HG03045 (cell line): ENCODE data around the gene RASSF1.

ENCODE experiments used
- ATAC-seq: cut with Tn5 transposase; IDR thresholded peaks from one replicate; pipeline ENCODE4 v1.9.1; 2021; ENCODE audit warnings: mild to moderate bottlenecking, moderate library complexity; ENCODE audit not compliant: unreplicated experiment

The RASSF1 gene

DNA sequence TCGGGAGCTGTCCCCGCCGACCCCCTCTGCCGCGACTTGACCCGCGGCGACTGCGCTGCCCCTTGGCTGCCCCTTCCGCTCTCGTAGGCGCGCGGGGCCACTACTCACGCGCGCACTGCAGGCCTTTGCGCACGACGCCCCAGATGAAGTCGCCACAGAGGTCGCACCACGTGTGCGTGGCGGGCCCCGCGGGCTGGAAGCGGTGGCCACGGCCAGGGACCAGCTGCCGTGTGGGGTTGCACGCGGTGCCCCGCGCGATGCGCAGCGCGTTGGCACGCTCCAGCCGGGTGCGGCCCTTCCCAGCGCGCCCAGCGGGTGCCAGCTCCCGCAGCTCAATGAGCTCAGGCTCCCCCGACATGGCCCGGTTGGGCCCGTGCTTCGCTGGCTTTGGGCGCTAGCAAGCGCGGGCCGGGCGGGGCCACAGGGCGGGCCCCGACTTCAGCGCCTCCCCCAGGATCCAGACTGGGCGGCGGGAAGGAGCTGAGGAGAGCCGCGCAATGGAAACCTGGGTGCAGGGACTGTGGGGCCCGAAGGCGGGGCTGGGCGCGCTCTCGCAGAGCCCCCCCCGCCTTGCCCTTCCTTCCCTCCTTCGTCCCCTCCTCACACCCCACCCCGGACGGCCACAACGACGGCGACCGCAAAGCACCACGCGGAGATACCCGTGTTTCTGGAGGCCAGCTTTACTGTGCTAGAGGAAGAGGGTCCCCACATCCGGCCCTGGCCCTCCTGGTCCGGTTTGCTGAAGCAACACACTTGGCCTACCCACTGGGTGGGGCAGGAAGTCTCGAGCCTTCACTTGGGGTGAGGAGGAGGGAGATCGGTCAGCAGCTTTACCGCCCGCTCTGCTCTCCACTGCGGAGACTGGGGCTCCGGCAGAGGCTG is at the start of gene RASSF1:
TSS of gene RASSF1 (minus strand) at position 389 of the 882 bp plus-strand sequence. CDS start at position 358, 31 bp downstream.
- ATAC-seq = no peak

DNA sequence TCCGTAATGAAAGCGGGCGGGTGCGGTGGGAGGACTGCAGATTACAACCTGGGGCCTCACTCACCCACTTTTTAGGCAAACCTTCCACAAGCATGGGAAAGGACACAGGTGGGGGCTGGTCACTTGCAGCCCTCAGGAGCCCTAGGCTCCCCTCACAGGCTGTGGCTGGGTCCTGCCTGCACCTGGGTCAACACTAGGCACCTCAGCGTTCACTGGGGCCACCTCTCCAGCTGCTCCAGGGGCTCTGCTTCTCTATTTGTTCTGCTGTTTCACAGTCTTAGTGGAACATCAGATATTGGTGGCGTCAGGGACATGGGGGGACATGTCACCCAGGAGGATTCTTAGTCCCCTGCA is 48.8 kb upstream of the RASSF1 start:
- ATAC-seq = no peak

- no peak for ATAC-seq
These were observed 48.2 kb upstream of the RASSF1 start for GRCh38 chr3:50388720-50389413.

GRCh38 chr3:50388016-50388719 is 47.5 kb upstream of the RASSF1 start:
- ATAC-seq = no peak

DNA sequence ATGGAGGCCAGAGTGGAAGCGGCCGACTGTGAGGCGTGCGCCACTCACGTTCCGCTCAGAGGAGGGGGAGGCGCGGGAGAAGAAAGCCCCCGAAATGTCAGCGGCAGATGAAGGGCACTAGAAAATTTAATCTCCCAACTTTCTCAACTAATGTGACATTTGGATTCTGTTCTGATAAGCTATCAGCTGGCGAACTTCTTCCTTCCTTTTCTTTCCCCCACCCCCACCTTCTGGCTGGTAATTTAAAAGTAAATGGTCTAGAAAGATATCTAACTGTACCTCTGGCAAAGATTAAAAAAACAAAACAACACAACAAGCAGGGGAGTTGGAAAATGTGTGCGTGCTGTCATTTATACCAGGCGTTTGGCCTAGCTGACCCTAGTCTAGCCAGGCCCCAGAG is 45.1 kb upstream of the RASSF1 start:
- no peak for ATAC-seq

GRCh38 chr3:50383750-50384149 is 43.1 kb upstream of the RASSF1 start:
- no peak for ATAC-seq

DNA sequence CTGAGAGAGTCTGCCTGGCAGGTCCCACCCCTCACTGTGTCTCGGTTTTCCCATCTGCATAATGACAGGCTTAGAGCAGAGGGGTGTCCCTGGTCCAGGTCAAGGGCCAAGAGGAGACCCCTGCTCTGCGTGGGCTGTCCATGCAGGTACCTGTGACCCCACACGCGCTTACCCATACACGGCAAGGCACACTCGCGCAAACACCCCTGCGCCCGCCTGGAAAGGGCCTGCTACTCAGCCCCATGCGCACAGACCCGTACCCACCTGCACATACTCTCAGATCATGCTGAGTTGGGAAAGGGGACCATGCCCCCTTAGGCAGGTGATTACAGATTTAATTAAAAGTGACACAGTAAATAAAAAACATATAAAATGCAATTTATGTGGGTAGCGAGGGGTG is 42.1 kb upstream of the RASSF1 start:
- ATAC-seq = no peak

GRCh38 chr3:50381383-50381782 is 40.7 kb upstream of the RASSF1 start:
- no peak for ATAC-seq

DNA sequence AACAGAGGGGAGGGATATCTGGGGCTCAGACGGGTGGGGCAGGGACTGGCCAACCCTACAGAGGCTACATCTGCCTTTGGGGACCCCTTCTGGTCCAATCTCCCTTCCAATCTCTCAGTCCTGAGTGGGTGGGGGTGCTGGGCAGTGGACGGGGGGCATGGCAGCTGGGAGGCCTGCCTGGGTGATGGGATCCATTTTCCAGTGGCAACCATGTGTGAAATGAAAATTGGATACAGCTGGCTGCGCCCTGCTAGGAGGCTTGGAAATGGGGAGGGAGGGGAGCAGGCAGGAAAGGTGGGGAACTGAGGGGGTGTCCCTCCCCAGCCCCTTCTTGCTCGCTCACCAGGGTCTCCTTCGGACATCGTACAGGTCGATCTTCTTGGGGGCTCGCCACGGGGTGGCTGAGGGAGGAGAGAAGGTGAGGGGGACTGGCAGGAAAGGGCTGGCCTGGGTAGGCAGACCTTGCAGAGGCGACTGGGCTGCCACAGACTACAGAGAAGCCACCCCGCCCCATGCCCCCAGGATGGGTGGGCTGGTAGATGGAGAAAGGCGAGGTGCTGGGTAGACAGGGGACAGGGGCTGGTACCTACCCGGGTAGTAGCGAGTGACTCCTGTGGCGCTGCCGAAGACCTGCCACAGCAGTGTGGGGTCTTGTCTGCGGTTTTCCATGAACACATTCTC is 39.9 kb upstream of the RASSF1 start:
- ATAC-seq = no peak

DNA sequence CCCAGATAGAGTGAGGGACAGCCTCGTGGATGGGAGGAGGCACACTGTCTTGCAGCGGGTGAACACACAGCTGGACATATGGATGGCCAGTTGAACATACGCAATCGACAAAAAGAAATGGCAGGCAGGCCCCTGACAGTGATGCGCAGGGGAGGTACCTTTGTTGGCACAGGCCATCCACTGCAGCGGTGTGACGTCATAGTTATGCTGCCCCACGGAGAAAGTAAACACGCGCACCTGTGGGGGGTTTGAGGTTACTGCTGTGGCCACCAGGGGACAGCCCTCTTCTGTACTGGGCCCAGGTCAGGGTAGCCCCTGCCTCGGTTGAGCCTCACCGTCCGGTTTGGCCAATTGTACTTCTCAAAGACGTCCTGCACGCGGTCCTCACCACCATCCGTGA is 38.1 kb upstream of the RASSF1 start:
- no peak for ATAC-seq

GRCh38 chr3:50378024-50378423 is 37.4 kb upstream of the RASSF1 start:
- ATAC-seq = no peak

DNA sequence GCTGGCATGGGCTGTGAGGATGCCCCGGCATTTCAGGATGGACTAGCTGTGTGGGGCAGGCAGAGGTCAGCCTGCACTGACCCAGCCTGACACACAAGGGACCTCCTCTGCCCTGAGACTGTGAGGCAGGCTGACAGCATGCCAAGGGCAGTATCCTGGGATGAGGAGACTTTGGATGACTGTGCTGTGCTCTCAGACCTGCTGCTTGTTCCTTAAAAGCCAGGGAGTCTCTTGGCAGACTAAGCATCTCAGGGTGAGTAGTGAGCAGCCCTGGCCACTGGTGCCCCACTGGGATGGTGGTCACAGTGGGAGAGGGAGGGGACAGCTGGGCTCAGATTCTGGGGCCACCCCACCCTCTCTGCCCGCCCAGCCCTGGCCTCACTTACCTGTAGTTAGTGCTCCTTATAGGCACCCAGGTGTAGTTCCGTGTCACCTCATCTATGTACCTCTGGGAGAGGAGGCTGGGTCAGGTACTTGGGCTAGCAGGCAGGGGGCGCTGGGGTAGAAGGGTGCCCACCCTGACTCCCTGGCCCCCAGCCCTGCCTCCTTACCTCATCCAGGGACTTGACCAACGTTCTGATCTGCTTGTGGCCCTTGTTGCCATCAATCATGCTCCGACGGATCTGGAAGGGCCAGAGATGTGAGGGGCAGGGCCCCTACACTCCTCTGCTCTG is 34.8 kb upstream of the RASSF1 start:
- no peak for ATAC-seq

DNA sequence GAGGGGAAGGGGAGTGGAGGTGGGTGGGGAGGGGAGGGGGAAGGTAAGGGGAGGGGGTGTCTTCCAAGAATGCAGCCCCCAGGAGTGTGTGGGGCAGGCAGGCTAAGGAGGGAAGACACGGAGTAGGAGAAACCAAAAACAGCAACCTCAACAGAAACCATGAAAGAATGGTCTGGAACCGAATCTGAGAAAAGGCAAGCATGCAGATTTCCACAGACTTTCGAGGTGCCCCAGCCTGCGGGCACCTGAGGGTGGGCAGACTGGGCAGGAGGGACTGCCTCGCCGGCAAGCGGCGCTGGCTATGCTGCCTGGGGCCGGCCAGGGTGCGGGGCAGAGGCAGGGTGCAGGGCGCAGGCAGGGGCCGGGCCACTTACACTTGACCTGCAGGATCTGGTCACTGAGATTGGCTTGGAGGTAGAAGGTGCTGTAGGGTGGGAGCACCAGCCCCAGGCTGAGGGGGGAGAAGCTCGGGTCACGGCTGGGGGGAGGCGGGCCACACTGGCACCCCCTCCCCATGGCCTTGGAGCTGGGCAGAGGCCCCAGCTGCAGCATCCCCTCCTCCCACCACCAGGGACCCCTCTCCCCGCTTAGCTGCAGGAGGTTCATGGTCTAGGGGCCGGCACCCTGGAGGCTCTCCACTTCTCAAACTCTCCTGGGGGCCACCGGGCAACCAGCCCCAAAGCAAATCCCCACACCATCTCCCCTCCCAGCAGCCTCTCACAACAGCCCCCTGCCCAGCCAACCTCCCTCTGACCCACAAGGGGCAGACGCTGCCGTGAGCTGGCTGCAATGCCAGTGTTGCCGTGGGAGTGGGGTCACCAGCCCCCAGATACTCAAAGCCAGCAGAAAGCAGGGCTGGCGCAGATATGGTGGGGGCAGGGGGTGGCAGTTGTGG is 34.0 kb upstream of the RASSF1 start:
- no peak for ATAC-seq

DNA sequence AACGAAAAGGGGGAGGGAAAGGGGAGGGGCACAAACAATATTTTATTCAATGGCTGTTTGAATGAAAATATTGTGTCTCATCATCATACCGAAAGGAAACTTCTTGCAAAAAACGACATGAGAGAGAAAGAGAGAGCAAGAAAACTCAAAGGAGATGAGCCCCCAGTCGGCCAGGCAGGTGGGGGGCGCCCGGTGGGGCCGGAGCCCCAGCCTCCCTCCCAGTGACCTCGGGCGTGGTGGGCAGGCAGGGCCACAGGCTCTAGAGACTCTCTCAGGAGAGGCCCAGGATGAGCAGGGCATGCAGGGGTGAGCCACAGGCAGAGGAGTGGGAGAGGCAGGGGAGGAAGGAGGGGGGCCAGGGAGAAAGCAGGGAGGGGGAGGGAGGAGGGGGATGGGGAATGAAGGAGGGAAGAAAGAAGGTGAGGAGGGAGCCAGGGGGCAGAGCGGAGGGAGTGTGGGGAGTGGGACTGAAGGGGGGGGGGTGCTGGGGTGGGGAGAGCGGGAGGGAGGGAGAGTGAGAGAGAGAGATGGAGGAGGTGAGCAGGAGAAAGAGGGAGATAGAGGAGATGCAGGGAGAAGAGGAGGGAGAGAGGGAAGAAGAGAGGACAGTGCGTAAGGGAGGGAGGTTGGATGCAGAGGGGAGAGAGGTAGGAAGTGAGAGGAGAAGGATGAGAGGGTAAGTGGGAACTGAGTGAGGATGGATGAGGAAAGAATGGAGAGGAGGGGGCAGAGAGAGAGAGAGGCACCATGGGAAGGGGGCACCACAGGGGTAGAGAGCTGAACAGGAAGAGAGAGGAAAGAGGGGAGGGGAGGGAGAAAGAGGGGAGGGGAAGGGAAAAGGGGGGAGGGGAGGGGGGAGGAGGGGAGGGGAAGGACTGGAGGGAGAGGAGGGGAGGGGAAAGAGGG is 32.8 kb upstream of the RASSF1 start:
- no peak for ATAC-seq

DNA sequence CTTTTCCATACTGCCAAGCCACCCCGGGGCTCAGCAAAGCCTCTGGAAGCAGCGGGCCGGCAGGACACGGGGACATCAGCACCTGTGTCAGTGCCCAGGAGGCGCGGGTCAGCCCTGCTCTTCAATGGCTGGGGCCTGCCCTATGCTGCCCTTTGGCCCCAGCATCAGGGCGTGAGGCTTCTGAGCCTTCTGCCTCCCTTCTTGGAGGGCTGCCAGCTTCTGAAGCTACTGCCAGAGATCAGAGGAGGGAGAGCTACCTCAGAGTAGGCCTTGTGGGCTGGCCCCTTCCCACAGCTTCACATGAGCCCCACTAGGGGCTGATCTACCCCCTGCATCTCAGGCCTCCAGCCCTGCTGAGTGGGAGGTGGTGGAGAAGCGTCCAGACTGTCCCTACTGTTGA is 31.7 kb upstream of the RASSF1 start:
- ATAC-seq = no peak

GRCh38 chr3:50371133-50371685 is 30.6 kb upstream of the RASSF1 start:
- no peak for ATAC-seq

GRCh38 chr3:50370594-50370993 is 30.0 kb upstream of the RASSF1 start:
- ATAC-seq = no peak

DNA sequence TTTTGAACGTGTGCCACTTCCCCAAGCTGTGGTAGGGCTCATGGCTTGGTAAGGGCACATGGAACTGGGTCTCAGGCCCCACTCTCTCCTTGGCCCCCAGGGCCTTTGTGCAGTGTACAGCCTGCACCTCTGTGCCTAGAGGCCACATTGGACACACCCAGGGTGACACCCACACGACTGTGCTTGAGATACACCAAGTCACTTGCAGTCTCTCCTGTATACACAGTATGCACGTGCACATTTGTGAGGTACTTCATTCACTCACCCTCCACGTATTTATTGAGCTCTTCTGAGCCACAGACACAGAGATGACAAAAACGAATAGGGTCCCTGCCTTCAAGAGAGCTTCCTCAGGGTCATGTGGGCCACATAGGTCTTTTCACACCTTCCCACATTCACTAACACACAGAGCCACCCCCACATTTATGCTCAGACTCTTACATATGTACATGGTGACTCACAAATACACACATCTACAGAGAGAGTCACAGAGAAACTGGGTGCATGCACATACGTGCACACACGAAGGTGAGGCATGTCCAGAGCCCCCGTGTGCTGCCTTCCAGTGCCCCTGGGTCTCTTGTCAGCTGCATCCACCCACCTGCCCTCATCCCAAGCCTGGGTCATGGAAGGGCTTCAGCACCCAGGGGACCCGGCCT is 28.5 kb upstream of the RASSF1 start:
- ATAC-seq = no peak
